GM18867 (cell line): ENCODE results near the gene HDAC6.
"Not testable (repeated sequence)": the region's sequence is repeated elsewhere in the genome, so short reads cannot be mapped to it uniquely, and the experiment has no call there.

Experiments
- ATAC-seq: cut with Tn5 transposase; IDR thresholded peaks from one replicate; pipeline ENCODE4 v1.9.1; 2021; ENCODE audit warnings: mild to moderate bottlenecking, moderate library complexity; ENCODE audit not compliant: unreplicated experiment

The HDAC6 gene

DNA sequence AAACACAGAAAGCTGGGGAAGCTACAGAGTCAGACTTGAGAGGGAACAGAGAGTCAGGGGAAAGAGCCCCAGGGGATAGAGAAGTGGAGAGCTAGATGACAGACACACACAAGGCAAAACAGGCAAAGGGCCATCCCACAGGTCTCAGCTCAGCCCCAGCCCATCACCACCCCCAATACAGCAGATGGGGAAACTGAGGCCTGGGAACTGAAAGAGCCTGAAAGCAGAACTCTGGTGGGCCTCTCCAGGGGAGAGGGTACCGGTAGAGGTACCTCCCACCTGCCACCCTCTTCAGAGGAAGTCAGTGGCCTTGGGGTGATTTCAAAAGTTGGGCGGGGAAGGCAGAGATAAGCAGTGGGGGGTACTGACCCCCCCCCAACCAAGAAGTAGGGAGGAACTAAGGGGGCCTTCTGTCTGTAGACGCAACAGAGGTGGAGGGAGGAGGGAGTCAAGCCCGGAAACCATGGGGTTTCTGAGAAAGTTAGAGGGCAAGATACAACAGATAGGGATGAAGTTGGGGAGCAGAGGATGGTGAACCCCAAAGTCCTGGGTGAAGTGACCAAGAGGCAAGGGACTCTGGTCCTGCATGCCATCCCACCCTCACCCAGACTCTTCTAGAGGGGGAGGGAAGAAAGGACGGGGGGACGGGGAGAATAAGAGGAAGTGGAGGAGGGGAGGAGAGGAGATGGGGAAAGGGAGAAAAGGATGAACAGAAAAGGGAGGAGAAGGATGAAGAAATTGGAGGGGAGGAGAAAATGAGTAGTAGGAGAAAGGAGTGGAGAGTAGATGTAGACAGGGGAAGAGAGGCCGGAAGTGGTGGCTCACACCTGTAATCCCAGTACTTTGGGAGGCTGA, 12.3 kb upstream of the HDAC6 start:
- no peak for ATAC-seq

GRCh38 chrX:48790477-48790876, 11.4 kb upstream of the HDAC6 start:
- no peak for ATAC-seq

DNA sequence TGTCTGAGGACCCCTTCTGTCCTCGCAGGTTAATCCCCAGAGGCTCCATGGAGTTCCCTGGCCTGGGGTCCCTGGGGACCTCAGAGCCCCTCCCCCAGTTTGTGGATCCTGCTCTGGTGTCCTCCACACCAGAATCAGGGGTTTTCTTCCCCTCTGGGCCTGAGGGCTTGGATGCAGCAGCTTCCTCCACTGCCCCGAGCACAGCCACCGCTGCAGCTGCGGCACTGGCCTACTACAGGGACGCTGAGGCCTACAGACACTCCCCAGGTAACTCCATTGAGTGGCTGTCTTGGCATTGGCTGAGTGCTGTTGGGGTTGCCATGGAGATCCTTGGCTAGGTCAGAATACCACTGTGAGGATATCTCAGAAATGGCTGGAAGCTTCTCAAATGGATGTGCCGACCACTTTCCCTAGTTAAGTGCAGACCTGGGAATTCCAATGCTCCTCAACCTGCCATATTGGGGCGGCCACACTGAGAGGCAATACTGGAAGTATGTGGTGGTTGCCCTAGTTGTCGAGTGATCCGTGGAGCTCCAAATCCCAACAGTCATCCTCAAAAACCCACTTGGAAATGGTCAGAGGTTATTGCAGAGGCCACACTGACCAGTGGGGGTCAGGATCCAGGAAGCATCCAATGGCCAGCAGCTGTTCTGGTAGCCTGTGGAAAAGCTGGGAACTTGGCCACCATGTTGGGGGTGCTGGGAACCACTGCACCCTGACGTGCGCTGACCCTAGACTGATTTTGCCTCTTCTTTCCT, 10.6 kb upstream of the HDAC6 start:
- ATAC-seq = no peak

GRCh38 chrX:48792219-48792618, 9.6 kb upstream of the HDAC6 start:
- no peak for ATAC-seq

DNA sequence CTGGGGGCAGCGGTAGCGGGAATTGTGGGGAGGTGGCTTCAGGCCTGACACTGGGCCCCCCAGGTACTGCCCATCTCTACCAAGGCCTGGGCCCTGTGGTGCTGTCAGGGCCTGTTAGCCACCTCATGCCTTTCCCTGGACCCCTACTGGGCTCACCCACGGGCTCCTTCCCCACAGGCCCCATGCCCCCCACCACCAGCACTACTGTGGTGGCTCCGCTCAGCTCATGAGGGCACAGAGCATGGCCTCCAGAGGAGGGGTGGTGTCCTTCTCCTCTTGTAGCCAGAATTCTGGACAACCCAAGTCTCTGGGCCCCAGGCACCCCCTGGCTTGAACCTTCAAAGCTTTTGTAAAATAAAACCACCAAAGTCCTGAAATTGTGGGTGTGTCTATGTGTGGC, 7.9 kb upstream of the HDAC6 start:
- ATAC-seq = no peak

- ATAC-seq = no peak
Measured at GRCh38 chrX:48794340-48794910, 7.4 kb upstream of the HDAC6 start.

DNA sequence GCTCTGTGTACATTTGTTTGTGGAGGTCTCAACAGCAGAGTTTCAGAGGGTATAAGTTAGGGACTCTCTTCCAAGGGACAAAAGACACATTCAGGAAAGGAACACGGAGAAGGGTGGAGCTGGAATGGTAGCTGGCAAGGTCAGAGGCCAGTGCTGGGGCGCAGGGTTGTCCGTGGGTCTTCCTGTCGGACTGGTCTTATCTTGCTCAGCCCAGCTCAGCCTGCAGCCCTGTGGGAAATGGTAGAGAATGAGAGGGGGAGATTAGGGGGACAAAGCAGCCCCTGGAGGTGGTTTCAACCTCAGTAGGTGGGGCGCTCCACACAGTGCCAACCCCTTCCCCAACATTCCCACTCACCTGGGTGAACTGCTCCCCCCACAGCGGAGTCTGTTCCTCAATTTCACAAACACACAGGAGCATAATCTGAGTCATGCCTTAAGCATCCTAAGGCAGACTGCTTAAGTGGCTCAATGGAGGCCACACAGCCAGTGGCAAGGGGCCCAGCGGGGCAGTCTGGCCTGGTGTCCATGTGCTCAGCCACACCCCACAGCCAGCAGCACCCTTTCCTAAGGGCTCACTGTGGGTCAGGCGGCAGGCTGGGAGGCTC, 6.9 kb upstream of the HDAC6 start:
- ATAC-seq = no peak

DNA sequence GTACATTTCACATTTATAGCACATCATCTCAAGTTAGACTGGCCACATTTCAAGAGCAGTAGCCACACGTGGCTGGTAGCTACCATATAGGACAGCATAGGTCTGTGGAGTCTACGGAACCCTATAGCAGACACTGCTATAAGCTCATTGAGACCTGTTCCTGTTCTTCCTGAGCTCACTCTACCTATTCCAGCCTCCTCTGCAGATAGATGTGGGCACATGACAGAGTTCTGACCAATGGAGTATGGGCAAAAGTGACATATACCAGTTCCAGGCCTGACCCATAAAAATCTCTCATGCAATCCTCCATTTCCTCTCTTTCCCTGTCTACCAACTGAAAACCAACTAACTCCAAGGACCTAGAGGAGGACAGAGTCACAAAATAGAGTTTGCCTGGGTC, 3.5 kb upstream of the HDAC6 start:
- no peak for ATAC-seq

GRCh38 chrX:48800574-48801279, 1.1 kb upstream of the HDAC6 start:
- no peak for ATAC-seq

GRCh38 chrX:48802089-48802904, 430 bp downstream of the HDAC6 start:
- peak; percentile 43 for ATAC-seq

DNA sequence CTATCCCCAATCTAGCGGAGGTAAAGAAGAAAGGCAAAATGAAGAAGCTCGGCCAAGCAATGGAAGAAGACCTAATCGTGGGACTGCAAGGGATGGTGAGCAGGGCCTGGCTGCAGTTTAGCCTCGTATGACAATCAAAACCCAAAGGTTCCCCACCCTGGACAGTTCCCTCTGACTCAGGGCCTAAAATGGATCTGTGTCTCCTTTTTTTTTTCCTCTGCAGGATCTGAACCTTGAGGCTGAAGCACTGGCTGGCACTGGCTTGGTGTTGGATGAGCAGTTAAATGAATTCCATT, 986 bp downstream of the HDAC6 start:
- no peak for ATAC-seq

DNA sequence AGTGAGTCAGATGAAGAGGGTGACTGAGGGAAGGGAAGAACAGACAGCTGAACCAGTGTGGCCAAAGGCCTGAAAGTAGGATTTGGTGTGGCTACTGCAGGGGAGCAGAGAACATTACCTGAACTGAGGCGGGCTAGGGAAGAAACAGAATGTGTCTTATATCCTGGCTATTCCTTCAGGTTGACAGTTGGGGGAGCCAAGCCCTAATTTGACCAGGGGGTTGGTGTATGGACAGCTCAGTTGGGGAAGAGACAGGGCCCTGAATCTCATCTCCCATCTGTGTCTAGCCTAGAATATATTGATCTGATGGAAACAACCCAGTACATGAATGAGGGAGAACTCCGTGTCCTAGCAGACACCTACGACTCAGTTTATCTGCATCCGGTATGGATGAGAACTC, 4.2 kb downstream of the HDAC6 start:
- ATAC-seq = no peak

GRCh38 chrX:48813644-48814043, 11.8 kb downstream of the HDAC6 start:
- no peak for ATAC-seq

GRCh38 chrX:48814722-48815121, 12.9 kb downstream of the HDAC6 start:
- no peak for ATAC-seq

DNA sequence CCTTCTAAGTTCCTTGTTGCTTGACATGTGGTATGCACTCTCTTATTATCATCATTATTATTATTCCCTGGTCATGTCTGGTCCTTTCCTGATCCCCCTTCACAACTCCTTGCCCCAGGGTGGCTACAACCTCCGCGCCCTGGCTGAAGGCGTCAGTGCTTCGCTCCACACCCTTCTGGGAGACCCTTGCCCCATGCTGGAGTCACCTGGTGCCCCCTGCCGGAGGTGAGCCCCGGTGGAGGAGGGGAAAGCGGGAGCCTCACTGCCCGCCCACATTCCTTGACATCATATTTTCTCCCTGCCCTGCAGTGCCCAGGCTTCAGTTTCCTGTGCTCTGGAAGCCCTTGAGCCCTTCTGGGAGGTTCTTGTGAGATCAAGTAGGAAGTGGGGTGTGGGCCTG, 13.4 kb downstream of the HDAC6 start:
- no peak for ATAC-seq

- ATAC-seq = no peak
Measured at GRCh38 chrX:48816014-48816810, 14.3 kb downstream of the HDAC6 start.

- no peak for ATAC-seq
Measured at GRCh38 chrX:48818098-48818497, 16.2 kb downstream of the HDAC6 start.

DNA sequence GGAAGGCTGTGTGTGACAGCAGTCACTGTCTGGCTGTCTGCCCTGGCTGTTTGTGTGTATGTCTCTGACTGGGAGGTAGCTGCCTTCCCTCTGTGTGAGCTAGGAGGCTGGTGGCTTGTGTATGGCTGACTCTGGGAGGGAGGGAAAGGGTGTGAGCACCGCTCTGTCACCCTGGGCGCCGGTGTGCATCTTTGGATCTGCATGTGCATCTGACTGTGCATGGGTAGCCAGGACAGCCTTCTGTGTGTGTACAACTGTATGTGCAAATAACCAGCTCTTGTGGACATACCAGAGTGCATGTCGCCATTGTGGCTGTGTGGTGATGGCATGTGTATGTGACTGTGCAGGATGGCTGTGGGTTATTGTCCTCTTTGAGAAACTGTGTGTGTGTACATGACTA, 17.0 kb downstream of the HDAC6 start:
- no peak for ATAC-seq

GRCh38 chrX:48819394-48819793, 17.5 kb downstream of the HDAC6 start:
- ATAC-seq = not testable (repeated sequence)
